Nephron progenitor cell (in vitro differentiated cells): Measurements from ENCODE around the gene GRK3.

ENCODE experiments used
- DNase-seq: peaks from one replicate; pipeline ENCODE4 v3.0.0; 2021
- H3K27ac Mint-ChIP-seq: 2 replicates; pipeline ENCODE4 v1.8.0; 2021; ENCODE audit warnings: mild to moderate bottlenecking, moderate library complexity, mixed read lengths
- H3K27me3 Mint-ChIP-seq: 2 replicates; pipeline ENCODE4 v1.8.0; 2021; ENCODE audit warnings: mild to moderate bottlenecking, low read depth, mixed read lengths; ENCODE audit not compliant: poor library complexity
- H3K36me3 Mint-ChIP-seq: 2 replicates; pipeline ENCODE4 v1.8.0; 2021; ENCODE audit warnings: low read depth, mixed read lengths
- H3K4me1 Mint-ChIP-seq: 2 replicates; pipeline ENCODE4 v1.8.0; 2021; ENCODE audit warnings: mixed read lengths
- H3K4me3 Mint-ChIP-seq: 2 replicates; pipeline ENCODE4 v1.8.0; 2021; ENCODE audit warnings: mild to moderate bottlenecking, moderate library complexity, mixed read lengths
- H3K9me3 Mint-ChIP-seq: 2 replicates; pipeline ENCODE4 v1.8.0; 2021; ENCODE audit warnings: mild to moderate bottlenecking, moderate library complexity, mixed read lengths
- CTCF ChIP-seq: fragments of 200-600 bp; sonication (generic); IDR thresholded peaks from 2 replicates; pipeline ENCODE4 v1.5.0; 2021; ENCODE audit warnings: antibody characterized with exemption

GRK3 gene

GRCh38 chr22:25637032-25637431 is 72.6 kb downstream of the GRK3 start:
- no peak for TF ChIP-seq CTCF
- peaks cover 22% of the 10 kb centered on the region for H3K9me3 Mint-ChIP-seq
- no peaks in the 10 kb centered on the region for H3K27me3 Mint-ChIP-seq
- DNase-seq: no peak
- no peak overlapping the region for H3K27ac Mint-ChIP-seq
- peaks cover 35% of the 10 kb centered on the region for H3K36me3 Mint-ChIP-seq
- no peak overlapping the region for H3K4me3 Mint-ChIP-seq
- no peaks in the 10 kb centered on the region for H3K4me1 Mint-ChIP-seq

- H3K9me3 Mint-ChIP-seq: peaks cover 22% of the 10 kb centered on the region
- no peak for DNase-seq
- peaks cover 39% of the 10 kb centered on the region for H3K36me3 Mint-ChIP-seq
- no peaks in the 10 kb centered on the region for H3K27me3 Mint-ChIP-seq
- no peak for TF ChIP-seq CTCF
- no peaks in the 10 kb centered on the region for H3K4me1 Mint-ChIP-seq
- no peak overlapping the region for H3K4me3 Mint-ChIP-seq
- H3K27ac Mint-ChIP-seq: no peak overlapping the region
These were observed 73.2 kb downstream of the GRK3 start for GRCh38 chr22:25637672-25638071.

GRCh38 chr22:25638638-25639037 is 74.2 kb downstream of the GRK3 start:
- H3K9me3 Mint-ChIP-seq: peaks cover 22% of the 10 kb centered on the region
- no peak overlapping the region for H3K4me3 Mint-ChIP-seq
- no peak overlapping the region for H3K27ac Mint-ChIP-seq
- peaks cover 5% of the 10 kb centered on the region for H3K4me1 Mint-ChIP-seq
- no peaks in the 10 kb centered on the region for H3K27me3 Mint-ChIP-seq
- no peak for DNase-seq
- peaks cover 39% of the 10 kb centered on the region for H3K36me3 Mint-ChIP-seq
- TF ChIP-seq CTCF: no peak

GRCh38 chr22:25641650-25642049 is 77.2 kb downstream of the GRK3 start:
- H3K9me3 Mint-ChIP-seq: peaks cover 22% of the 10 kb centered on the region
- no peak for TF ChIP-seq CTCF
- no peak overlapping the region for H3K27ac Mint-ChIP-seq
- no peak overlapping the region for H3K4me3 Mint-ChIP-seq
- H3K27me3 Mint-ChIP-seq: no peaks in the 10 kb centered on the region
- no peak for DNase-seq
- H3K36me3 Mint-ChIP-seq: peaks cover 45% of the 10 kb centered on the region
- peaks cover 5% of the 10 kb centered on the region for H3K4me1 Mint-ChIP-seq

GRCh38 chr22:25643232-25644000 is 78.9 kb downstream of the GRK3 start:
- TF ChIP-seq CTCF: no peak
- no peak for DNase-seq
- Mint-ChIP-seq H3K9me3 (peaks cover 16% of the 10 kb centered on the region), H3K4me1 (peaks cover 5% of the 10 kb centered on the region), H3K27ac (no peak overlapping the region), H3K27me3 (no peaks in the 10 kb centered on the region), H3K36me3 (peaks cover 40% of the 10 kb centered on the region), H3K4me3 (no peak overlapping the region)

DNA sequence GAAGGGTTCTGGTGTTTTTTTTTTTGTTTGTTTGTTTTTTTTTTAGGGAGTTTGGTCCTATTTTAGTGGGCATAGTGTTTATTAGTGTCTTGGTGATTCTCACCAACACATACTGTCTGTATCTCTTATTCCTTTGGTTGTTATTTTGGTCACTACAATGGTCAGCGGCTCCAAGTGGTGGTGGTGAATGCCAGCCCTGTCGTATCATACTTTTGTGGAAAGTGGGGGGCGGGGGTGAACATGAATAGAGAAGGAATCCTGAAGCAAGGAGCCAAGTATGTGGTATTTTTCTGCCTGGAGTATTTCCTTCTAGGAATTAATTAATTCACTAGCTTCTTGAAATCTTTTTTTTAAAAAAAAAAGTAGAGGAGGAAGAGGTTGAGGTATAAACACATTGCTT is 79.6 kb downstream of the GRK3 start:
- no peak overlapping the region for H3K27ac Mint-ChIP-seq
- H3K9me3 Mint-ChIP-seq: peaks cover 11% of the 10 kb centered on the region
- no peak for TF ChIP-seq CTCF
- no peaks in the 10 kb centered on the region for H3K27me3 Mint-ChIP-seq
- peaks cover 33% of the 10 kb centered on the region for H3K36me3 Mint-ChIP-seq
- H3K4me3 Mint-ChIP-seq: no peak overlapping the region
- peaks cover 5% of the 10 kb centered on the region for H3K4me1 Mint-ChIP-seq
- DNase-seq: no peak
